Trophoblast cell (in vitro differentiated cells and primary cell): Measurements from ENCODE around the gene LRRC2.

Source experiments
- DNase-seq, 2 donors: peaks; one replicate each; pipeline ENCODE4 v3.0.0-alpha.2; 2016
- H2AFZ ChIP-seq: 2 replicates; pipeline ENCODE4 v1.6.1; 2013; ENCODE audit warnings: low read length, moderate library complexity, mild to moderate bottlenecking; ENCODE audit not compliant: insufficient read depth, poor library complexity
- H2AK5ac ChIP-seq: 2 replicates; pipeline ENCODE4 v1.6.1; 2013; ENCODE audit warnings: mild to moderate bottlenecking, low read length
- H2BK120ac ChIP-seq: 2 replicates; pipeline ENCODE4 v1.6.1; 2013; ENCODE audit warnings: low read length, mild to moderate bottlenecking, moderate library complexity; ENCODE audit not compliant: insufficient read depth, poor library complexity
- H2BK12ac ChIP-seq: 2 replicates; pipeline ENCODE4 v1.6.1; 2013; ENCODE audit warnings: mild to moderate bottlenecking, low read length, moderate library complexity
- H2BK5ac ChIP-seq: 2 replicates; pipeline ENCODE4 v1.6.1; 2013; ENCODE audit warnings: low read length, low read depth, moderate library complexity, mild to moderate bottlenecking; ENCODE audit not compliant: poor library complexity
- H3K14ac ChIP-seq: 2 replicates; pipeline ENCODE4 v1.6.1; 2013; ENCODE audit warnings: mild to moderate bottlenecking, low read length
- H3K18ac ChIP-seq: 2 replicates; pipeline ENCODE4 v1.6.1; 2013; ENCODE audit warnings: mild to moderate bottlenecking, low read length
- H3K23ac ChIP-seq: 2 replicates; pipeline ENCODE4 v1.6.1; 2013; ENCODE audit warnings: low read length
- H3K27ac ChIP-seq: 2 replicates; pipeline ENCODE4 v1.5.1; 2013; ENCODE audit warnings: low read depth, mild to moderate bottlenecking, inconsistent platforms, low read length, moderate library complexity
- H3K27me3 ChIP-seq: 2 replicates; pipeline ENCODE4 v1.6.1; 2013; ENCODE audit warnings: inconsistent platforms, mild to moderate bottlenecking, low read length, moderate library complexity; ENCODE audit not compliant: insufficient read depth
- H3K36me3 ChIP-seq, 2 experiments: 1 replicate in 1 of 2; 2 replicates in 1 of 2; pipeline ENCODE4 v1.6.1; 2013; ENCODE audit warnings: low read length in 2 of 2, mild to moderate bottlenecking in 2 of 2, moderate library complexity in 1 of 2; ENCODE audit not compliant: insufficient read depth in 2 of 2, control insufficient read depth in 1 of 2
- H3K4ac ChIP-seq: 2 replicates; pipeline ENCODE4 v1.6.1; 2013; ENCODE audit warnings: low read depth, mild to moderate bottlenecking, low read length, moderate library complexity
- H3K4me1 ChIP-seq, 2 experiments: 1 replicate in 1 of 2; 2 replicates in 1 of 2; pipeline ENCODE4 v1.6.1; 2013; ENCODE audit warnings: low read length in 2 of 2, mild to moderate bottlenecking in 2 of 2, moderate library complexity in 1 of 2; ENCODE audit not compliant: insufficient read depth in 2 of 2, control insufficient read depth in 1 of 2
- H3K4me2 ChIP-seq: 2 replicates; pipeline ENCODE4 v1.6.1; 2013; ENCODE audit warnings: inconsistent platforms, mild to moderate bottlenecking, low read length, moderate library complexity
- H3K4me3 ChIP-seq: 2 replicates; pipeline ENCODE4 v1.5.1; 2013; ENCODE audit warnings: mild to moderate bottlenecking, low read depth, low read length, inconsistent platforms
- H3K79me1 ChIP-seq: one replicate; pipeline ENCODE4 v1.6.1; 2013; ENCODE audit warnings: low read length
- H3K79me2 ChIP-seq: 2 replicates; pipeline ENCODE4 v1.6.1; 2013; ENCODE audit warnings: low read length, mild to moderate bottlenecking; ENCODE audit not compliant: control insufficient read depth, insufficient read depth, poor library complexity
- H3K9ac ChIP-seq: 2 replicates; pipeline ENCODE4 v1.6.1; 2013; ENCODE audit warnings: mild to moderate bottlenecking, low read length
- H3K9me3 ChIP-seq: 2 replicates; pipeline ENCODE4 v1.6.1; 2013; ENCODE audit warnings: low read depth, mild to moderate bottlenecking, control low read depth, inconsistent platforms, low read length; ENCODE audit not compliant: insufficient read depth
- H4K12ac ChIP-seq: 2 replicates; pipeline ENCODE4 v1.6.1; 2013; ENCODE audit warnings: low read depth, mild to moderate bottlenecking, low read length, moderate library complexity
- H4K8ac ChIP-seq: 2 replicates; pipeline ENCODE4 v1.6.1; 2013; ENCODE audit warnings: low read depth, mild to moderate bottlenecking, low read length, moderate library complexity
- H4K91ac ChIP-seq: one replicate; pipeline ENCODE4 v1.6.1; 2013; ENCODE audit warnings: low read depth, mild to moderate bottlenecking, low read length, moderate library complexity
- WGBS: extraction: QIAGEN DNeasy Blood & Tissue Kit; methylation state at CpG from one replicate; pipeline ENCODE4 v1.1.7; 2013; ENCODE audit warnings: missing lambda C conversion rate; ENCODE audit not compliant: insufficient read length, insufficient coverage; ENCODE audit errors: extremely low coverage; 5-methylcytosine and 5-hydroxymethylcytosine counted together

The LRRC2 gene

GRCh38 chr3:46516521-46516920, 49.6 kb downstream of the LRRC2 start:
- no peak overlapping the region for H3K18ac ChIP-seq
- H3K9ac ChIP-seq, result no peak overlapping the region
- no peak overlapping the region for H4K91ac ChIP-seq
- H2AK5ac ChIP-seq, result no peak overlapping the region
- no peak overlapping the region for H2BK5ac ChIP-seq
- no peak overlapping the region for H4K12ac ChIP-seq
- H2BK12ac ChIP-seq, result no peak overlapping the region
- no peak overlapping the region for H3K23ac ChIP-seq
- no peaks in the 10 kb centered on the region for H3K4me1 ChIP-seq
- no peaks in the 10 kb centered on the region for H3K27me3 ChIP-seq
- H2AFZ ChIP-seq, result no peak overlapping the region
- no peak for DNase-seq
- no peaks in the 10 kb centered on the region for H3K9me3 ChIP-seq
- no peaks in the 10 kb centered on the region for H3K79me2 ChIP-seq
- H3K27ac ChIP-seq, result no peak overlapping the region
- no peak overlapping the region for H3K4me2 ChIP-seq
- no CpG with 5 or more reads among the region's 4 CpGs for WGBS
- H3K4me3 ChIP-seq, result no peak overlapping the region
- no peak overlapping the region for H3K4ac ChIP-seq
- no peak overlapping the region for H4K8ac ChIP-seq
- H3K14ac ChIP-seq, result no peak overlapping the region
- H3K79me1 ChIP-seq, result no peaks in the 10 kb centered on the region
- no peak overlapping the region for H2BK120ac ChIP-seq
- H3K36me3 ChIP-seq, result no peaks in the 10 kb centered on the region

- WGBS, result no CpG with 5 or more reads among the region's 2 CpGs
- Histone ChIP-seq H4K8ac (no peak overlapping the region), H3K9me3 (no peaks in the 10 kb centered on the region), H3K4me2 (no peak overlapping the region), H3K27me3 (no peaks in the 10 kb centered on the region), H4K91ac (no peak overlapping the region), H3K4ac (no peak overlapping the region), H3K4me3 (no peak overlapping the region), H3K36me3 (no peaks in the 10 kb centered on the region), H3K79me1 (no peaks in the 10 kb centered on the region), H3K18ac (no peak overlapping the region), H3K79me2 (no peaks in the 10 kb centered on the region), H2AK5ac (no peak overlapping the region), H2BK5ac (no peak overlapping the region), H3K4me1 (no peaks in the 10 kb centered on the region), H3K14ac (no peak overlapping the region), H2BK12ac (no peak overlapping the region), H3K9ac (no peak overlapping the region), H4K12ac (no peak overlapping the region), H2AFZ (no peak overlapping the region), H3K23ac (no peak overlapping the region), H3K27ac (no peak overlapping the region), H2BK120ac (no peak overlapping the region)
- no peak for DNase-seq
Observed at GRCh38 chr3:46512191-46512749, 53.8 kb downstream of the LRRC2 start.

GRCh38 chr3:46509661-46510187, 56.4 kb downstream of the LRRC2 start:
- Histone ChIP-seq H2BK120ac (no peak overlapping the region), H3K36me3 (no peaks in the 10 kb centered on the region), H3K18ac (no peak overlapping the region), H3K23ac (no peak overlapping the region), H3K9me3 (no peaks in the 10 kb centered on the region), H3K4me2 (no peak overlapping the region), H3K4me3 (no peak overlapping the region), H3K79me1 (no peaks in the 10 kb centered on the region), H4K8ac (no peak overlapping the region), H3K79me2 (no peaks in the 10 kb centered on the region), H3K27ac (no peak overlapping the region), H3K4me1 (no peaks in the 10 kb centered on the region), H3K4ac (no peak overlapping the region), H2AK5ac (no peak overlapping the region), H3K27me3 (no peaks in the 10 kb centered on the region), H4K12ac (no peak overlapping the region), H3K14ac (no peak overlapping the region), H4K91ac (no peak overlapping the region), H2BK12ac (no peak overlapping the region), H2BK5ac (no peak overlapping the region), H2AFZ (no peak overlapping the region), H3K9ac (no peak overlapping the region)
- no CpG with 5 or more reads among the region's 4 CpGs for WGBS
- DNase-seq, result no peak

GRCh38 chr3:46508850-46509591, 57.1 kb downstream of the LRRC2 start:
- no peak overlapping the region for H2AFZ ChIP-seq
- H4K8ac ChIP-seq, result no peak overlapping the region
- H2BK5ac ChIP-seq, result no peak overlapping the region
- no peak overlapping the region for H3K4me2 ChIP-seq
- no peak overlapping the region for H3K4ac ChIP-seq
- no peak overlapping the region for H2BK120ac ChIP-seq
- no peaks in the 10 kb centered on the region for H3K36me3 ChIP-seq
- no peak for DNase-seq
- H3K14ac ChIP-seq, result no peak overlapping the region
- H3K9me3 ChIP-seq, result no peaks in the 10 kb centered on the region
- H3K18ac ChIP-seq, result no peak overlapping the region
- no peak overlapping the region for H2BK12ac ChIP-seq
- no peak overlapping the region for H3K23ac ChIP-seq
- no CpG with 5 or more reads among the region's 4 CpGs for WGBS
- H3K79me1 ChIP-seq, result no peaks in the 10 kb centered on the region
- no peak overlapping the region for H3K27ac ChIP-seq
- H3K4me3 ChIP-seq, result no peak overlapping the region
- H3K4me1 ChIP-seq, result no peaks in the 10 kb centered on the region
- no peak overlapping the region for H4K12ac ChIP-seq
- no peaks in the 10 kb centered on the region for H3K27me3 ChIP-seq
- no peaks in the 10 kb centered on the region for H3K79me2 ChIP-seq
- no peak overlapping the region for H2AK5ac ChIP-seq
- H4K91ac ChIP-seq, result no peak overlapping the region
- no peak overlapping the region for H3K9ac ChIP-seq
